HCT116 (cell line): ENCODE measurements around the gene TMEM38A. TPM values are rescaled to one million over a fixed set of nuclear protein-coding genes. Genes with fewer than 3 reads are reported as not detected.

Experiments
- ATAC-seq: fragments of 200-7000 bp; cut with Tn5 transposase; 2 replicates; pipeline ENCODE4 v1.9.1; 2020; ENCODE audit warnings: mild to moderate bottlenecking, moderate library complexity
- BruUV-seq: library from RNA; stranded (reverse); fragments of 400-500 nt; replicated peaks from 2 replicates; lab custom pipeline; 2021; lab: Mats Ljungman, UMichigan
- CTCF ChIA-PET: fragments of 300-600 bp; sonication (Branson Sonifier 250); formaldehyde crosslinking; loops from one replicate; lab custom pipeline; 2021; ENCODE audit warnings: antibody characterized with exemption; lab: Charles Lee
- POLR2A ChIA-PET: fragments of 300-600, 350-600 bp; sonication (Branson Sonifier 250); formaldehyde crosslinking; loops from one replicate; lab custom pipeline; 2021; ENCODE audit warnings: antibody characterized with exemption; lab: Charles Lee
- RAD21 ChIA-PET, 2 experiments: fragments of 300-600 bp; sonication (Branson Sonifier 250); formaldehyde crosslinking; loops; one replicate each; lab custom pipeline; 2023; ENCODE audit warnings: low total read pairs in 2 of 2; ENCODE audit not compliant: uncharacterized antibody in 2 of 2, unreplicated experiment in 2 of 2, low non-redundant PET in 1 of 2; lab: Charles Lee
- DNase-seq: peaks from one replicate; pipeline ENCODE4 v3.0.0-alpha.2; 2010; ENCODE audit warnings: low read depth, low spot score
- H2AFZ ChIP-seq: fragments of 200-600 bp; shearing (Covaris generic), sonication (generic); 2 replicates; pipeline ENCODE4 v1.6.1; 2017; ENCODE audit warnings: low read depth, mixed run types, mixed read lengths, antibody characterized with exemption, low read length; ENCODE audit not compliant: poor library complexity, severe bottlenecking
- H3K27ac ChIP-seq: 2 replicates; pipeline ENCODE4 v1.5.1; 2012; ENCODE audit warnings: low read depth, low read length
- H3K27me3 ChIP-seq: fragments of 200-600 bp; sonication (generic); 2 replicates; pipeline ENCODE4 v1.6.1; 2016; ENCODE audit warnings: mixed run types, low read length, mixed read lengths; ENCODE audit not compliant: insufficient read depth
- H3K36me3 ChIP-seq, 2 experiments: fragments of 200-500 bp in 1 of 2; fragments of 200-600 bp in 1 of 2; sonication (Bioruptor generic) in 1 of 2; sonication (generic) in 1 of 2; 2 replicates each; pipeline versions ENCODE4 v1.5.1 to v1.6.1; 2014 to 2016; ENCODE audit warnings: low read length in 2 of 2, inconsistent platforms in 1 of 2, mixed read lengths in 1 of 2, mixed run types in 1 of 2; ENCODE audit not compliant: insufficient read depth in 2 of 2, control insufficient read depth in 1 of 2
- H3K4me1 ChIP-seq, 2 experiments: fragments of 200-600 bp in 1 of 2; sonication (generic) in 1 of 2; 2 replicates each; pipeline versions ENCODE4 v1.5.1 to v1.6.1; 2012 to 2017; ENCODE audit warnings: low read length in 2 of 2, inconsistent platforms in 1 of 2, mild to moderate bottlenecking in 1 of 2, mixed read lengths in 1 of 2, mixed run types in 1 of 2, moderate library complexity in 1 of 2; ENCODE audit not compliant: insufficient read depth in 2 of 2, control insufficient read depth in 1 of 2
- H3K4me2 ChIP-seq: fragments of 200-600 bp; sonication (generic); 2 replicates; pipeline ENCODE4 v1.6.1; 2017; ENCODE audit warnings: mixed run types, low read length, mixed read lengths
- H3K4me3 ChIP-seq, 2 experiments: fragments of 200-600 bp in 1 of 2; sonication (generic) in 1 of 2; replicated peaks in 1 of 2; 2 replicates each; pipeline ENCODE4 v1.5.1; 2011 to 2016; ENCODE audit warnings: low read length in 2 of 2, control low read depth in 1 of 2, low read depth in 1 of 2, mild to moderate bottlenecking in 1 of 2, mixed read lengths in 1 of 2, mixed run types in 1 of 2
- H3K79me2 ChIP-seq: fragments of 200-600 bp; sonication (generic); 2 replicates; pipeline ENCODE4 v1.6.1; 2017; ENCODE audit warnings: mild to moderate bottlenecking, mixed run types, low read length, moderate library complexity, mixed read lengths; ENCODE audit not compliant: insufficient read depth
- H3K9ac ChIP-seq: fragments of 200-600 bp; sonication (generic); 2 replicates; pipeline ENCODE4 v1.6.1; 2016; ENCODE audit warnings: low read length, mixed read lengths
- H3K9me2 ChIP-seq: fragments of 200-600 bp; sonication (generic), shearing (Covaris generic); 2 replicates; pipeline ENCODE4 v1.6.1; 2017; ENCODE audit warnings: mixed run types, mild to moderate bottlenecking, moderate library complexity; ENCODE audit not compliant: insufficient read depth
- H3K9me3 ChIP-seq, 2 experiments: fragments of 200-500 bp in 1 of 2; fragments of 200-600 bp in 1 of 2; sonication (Bioruptor generic) in 1 of 2; sonication (generic) in 1 of 2; 2 replicates each; pipeline ENCODE4 v1.6.1; 2014 to 2017; ENCODE audit warnings: low read length in 2 of 2, mixed read lengths in 2 of 2, inconsistent platforms in 1 of 2, low read depth in 1 of 2, mild to moderate bottlenecking in 1 of 2, mixed run types in 1 of 2, moderate library complexity in 1 of 2; ENCODE audit not compliant: control insufficient read depth in 1 of 2, insufficient read depth in 1 of 2
- H4K20me1 ChIP-seq: fragments of 200-600 bp; sonication (generic), shearing (Covaris generic); 2 replicates; pipeline ENCODE4 v1.6.1; 2017; ENCODE audit warnings: mixed run types, mild to moderate bottlenecking, moderate library complexity; ENCODE audit not compliant: insufficient read depth
- SP1 ChIP-seq: IDR thresholded peaks from 2 replicates; pipeline ENCODE4 v1.6.1; 2012; ENCODE audit warnings: low read depth
- ZFX ChIP-seq: fragments of 450-650 bp; IDR thresholded peaks from 2 replicates; pipeline ENCODE4 v1.6.1; 2017
- intact Hi-C: fragments of 100-400 bp; cut with micrococcal nuclease; formaldehyde crosslinking; loops from 2 replicates; pipeline ENCODE4 v1.10.0; 2022
- total RNA-seq: library from RNA; stranded (reverse); gene quantifications from one replicate; pipeline ENCODE4 v1.2.1, GENCODE V29; 2021; ENCODE audit not compliant: unreplicated experiment
- TF ChIP-seq, protein P1 (sequence below): IDR thresholded peaks from 2 replicates; pipeline ENCODE4 v1.6.1; 2011; ENCODE audit warnings: mild to moderate bottlenecking, low read length, moderate library complexity; ENCODE audit not compliant: insufficient replicate concordance; ENCODE audit errors: extremely low read depth
- TF ChIP-seq, protein P2 (sequence below): IDR thresholded peaks from 2 replicates; pipeline ENCODE4 v1.6.1; 2012; ENCODE audit warnings: low read depth
- TF ChIP-seq, protein P3 (sequence below), 3 experiments: fragments of 200-600 bp in 1 of 3; sonication (generic) in 1 of 3; IDR thresholded peaks in 2 of 3; conservative IDR thresholded peaks in 1 of 3; 2 replicates each; pipeline ENCODE4 v1.5.1; 2012 to 2017; ENCODE audit warnings: low read depth in 2 of 3, low read length in 2 of 3, antibody characterized with exemption in 1 of 3, borderline replicate concordance in 1 of 3, control low read depth in 1 of 3, mild to moderate bottlenecking in 1 of 3, mixed read lengths in 1 of 3, mixed run types in 1 of 3, moderate library complexity in 1 of 3; ENCODE audit not compliant: insufficient read depth in 1 of 3

Gene TMEM38A
- total RNA-seq, 1 experiment from 2014 or later: 9.0 TPM

DNA sequence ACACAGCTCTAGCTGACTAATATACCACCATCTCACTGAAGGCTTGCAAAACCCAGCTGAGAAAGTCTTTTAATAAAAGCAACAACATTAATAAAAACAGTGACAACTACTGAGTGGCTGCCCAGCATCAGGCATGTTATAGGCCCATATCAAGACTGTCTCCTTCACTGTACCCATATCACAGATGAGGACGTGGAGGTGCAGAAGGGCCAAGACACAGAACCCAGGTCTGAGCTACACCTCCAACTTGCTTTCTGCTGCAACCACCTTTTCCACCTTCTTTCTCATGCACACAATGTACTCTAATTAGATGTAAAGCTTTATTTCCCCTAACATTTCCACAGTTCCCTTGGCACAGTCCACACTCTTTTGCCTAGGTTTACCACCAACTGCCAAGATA lies 22.3 kb upstream of the TMEM38A start:
- Histone ChIP-seq H3K4me3 (no peak overlapping the region), H4K20me1 (no peaks in the 10 kb centered on the region), H3K4me1 (no peaks in the 10 kb centered on the region), H3K9ac (no peak overlapping the region), H3K4me2 (no peak overlapping the region), H3K9me3 (no peaks in the 10 kb centered on the region), H2AFZ (no peak overlapping the region), H3K9me2 (no peaks in the 10 kb centered on the region), H3K27ac (no peak overlapping the region), H3K27me3 (no peaks in the 10 kb centered on the region), H3K36me3 (peaks cover 19 to 23% of the 10 kb centered on the region in 2 experiments; a peak in 3 of 4 replicates), H3K79me2 (peaks cover 88% of the 10 kb centered on the region)
- ChIA-PET POLR2A (interaction anchor here (0.6 kb wide), 1 partner anchor 770 kb away, joined by 3 read pairs; no protein-coding TSS in a partner anchor), CTCF (no interaction called here), RAD21 (interaction anchor here in 1 of 2 experiments (0.6 kb wide), 1 partner anchor 59 kb away, joined by 5 read pairs; no protein-coding TSS in a partner anchor)
- DNase-seq: no peak
- BruUV-seq: no TSS peak
- TF ChIP-seq, protein P1, sequence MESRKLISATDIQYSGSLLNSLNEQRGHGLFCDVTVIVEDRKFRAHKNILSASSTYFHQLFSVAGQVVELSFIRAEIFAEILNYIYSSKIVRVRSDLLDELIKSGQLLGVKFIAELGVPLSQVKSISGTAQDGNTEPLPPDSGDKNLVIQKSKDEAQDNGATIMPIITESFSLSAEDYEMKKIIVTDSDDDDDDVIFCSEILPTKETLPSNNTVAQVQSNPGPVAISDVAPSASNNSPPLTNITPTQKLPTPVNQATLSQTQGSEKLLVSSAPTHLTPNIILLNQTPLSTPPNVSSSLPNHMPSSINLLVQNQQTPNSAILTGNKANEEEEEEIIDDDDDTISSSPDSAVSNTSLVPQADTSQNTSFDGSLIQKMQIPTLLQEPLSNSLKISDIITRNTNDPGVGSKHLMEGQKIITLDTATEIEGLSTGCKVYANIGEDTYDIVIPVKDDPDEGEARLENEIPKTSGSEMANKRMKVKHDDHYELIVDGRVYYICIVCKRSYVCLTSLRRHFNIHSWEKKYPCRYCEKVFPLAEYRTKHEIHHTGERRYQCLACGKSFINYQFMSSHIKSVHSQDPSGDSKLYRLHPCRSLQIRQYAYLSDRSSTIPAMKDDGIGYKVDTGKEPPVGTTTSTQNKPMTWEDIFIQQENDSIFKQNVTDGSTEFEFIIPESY: no peak
- TF ChIP-seq, protein P2, sequence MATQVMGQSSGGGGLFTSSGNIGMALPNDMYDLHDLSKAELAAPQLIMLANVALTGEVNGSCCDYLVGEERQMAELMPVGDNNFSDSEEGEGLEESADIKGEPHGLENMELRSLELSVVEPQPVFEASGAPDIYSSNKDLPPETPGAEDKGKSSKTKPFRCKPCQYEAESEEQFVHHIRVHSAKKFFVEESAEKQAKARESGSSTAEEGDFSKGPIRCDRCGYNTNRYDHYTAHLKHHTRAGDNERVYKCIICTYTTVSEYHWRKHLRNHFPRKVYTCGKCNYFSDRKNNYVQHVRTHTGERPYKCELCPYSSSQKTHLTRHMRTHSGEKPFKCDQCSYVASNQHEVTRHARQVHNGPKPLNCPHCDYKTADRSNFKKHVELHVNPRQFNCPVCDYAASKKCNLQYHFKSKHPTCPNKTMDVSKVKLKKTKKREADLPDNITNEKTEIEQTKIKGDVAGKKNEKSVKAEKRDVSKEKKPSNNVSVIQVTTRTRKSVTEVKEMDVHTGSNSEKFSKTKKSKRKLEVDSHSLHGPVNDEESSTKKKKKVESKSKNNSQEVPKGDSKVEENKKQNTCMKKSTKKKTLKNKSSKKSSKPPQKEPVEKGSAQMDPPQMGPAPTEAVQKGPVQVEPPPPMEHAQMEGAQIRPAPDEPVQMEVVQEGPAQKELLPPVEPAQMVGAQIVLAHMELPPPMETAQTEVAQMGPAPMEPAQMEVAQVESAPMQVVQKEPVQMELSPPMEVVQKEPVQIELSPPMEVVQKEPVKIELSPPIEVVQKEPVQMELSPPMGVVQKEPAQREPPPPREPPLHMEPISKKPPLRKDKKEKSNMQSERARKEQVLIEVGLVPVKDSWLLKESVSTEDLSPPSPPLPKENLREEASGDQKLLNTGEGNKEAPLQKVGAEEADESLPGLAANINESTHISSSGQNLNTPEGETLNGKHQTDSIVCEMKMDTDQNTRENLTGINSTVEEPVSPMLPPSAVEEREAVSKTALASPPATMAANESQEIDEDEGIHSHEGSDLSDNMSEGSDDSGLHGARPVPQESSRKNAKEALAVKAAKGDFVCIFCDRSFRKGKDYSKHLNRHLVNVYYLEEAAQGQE: no peak
- TF ChIP-seq, protein P3, sequence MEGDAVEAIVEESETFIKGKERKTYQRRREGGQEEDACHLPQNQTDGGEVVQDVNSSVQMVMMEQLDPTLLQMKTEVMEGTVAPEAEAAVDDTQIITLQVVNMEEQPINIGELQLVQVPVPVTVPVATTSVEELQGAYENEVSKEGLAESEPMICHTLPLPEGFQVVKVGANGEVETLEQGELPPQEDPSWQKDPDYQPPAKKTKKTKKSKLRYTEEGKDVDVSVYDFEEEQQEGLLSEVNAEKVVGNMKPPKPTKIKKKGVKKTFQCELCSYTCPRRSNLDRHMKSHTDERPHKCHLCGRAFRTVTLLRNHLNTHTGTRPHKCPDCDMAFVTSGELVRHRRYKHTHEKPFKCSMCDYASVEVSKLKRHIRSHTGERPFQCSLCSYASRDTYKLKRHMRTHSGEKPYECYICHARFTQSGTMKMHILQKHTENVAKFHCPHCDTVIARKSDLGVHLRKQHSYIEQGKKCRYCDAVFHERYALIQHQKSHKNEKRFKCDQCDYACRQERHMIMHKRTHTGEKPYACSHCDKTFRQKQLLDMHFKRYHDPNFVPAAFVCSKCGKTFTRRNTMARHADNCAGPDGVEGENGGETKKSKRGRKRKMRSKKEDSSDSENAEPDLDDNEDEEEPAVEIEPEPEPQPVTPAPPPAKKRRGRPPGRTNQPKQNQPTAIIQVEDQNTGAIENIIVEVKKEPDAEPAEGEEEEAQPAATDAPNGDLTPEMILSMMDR (IDR thresholded peaks at IDR 0.05 in 2 of 3, conservative IDR thresholded peaks at IDR 0.05 in 1 of 3; ENCODE audit: borderline replicate concordance in 1 of 3, insufficient read depth in 1 of 3, low read depth in 2 of 3, low read length in 2 of 3): no peak
- TF ChIP-seq SP1 (no peak), ZFX (no peak)
- intact Hi-C loops: no loop called here
- ATAC-seq: no peak
